CD4-positive, alpha-beta T cell treated with Interleukin-6 at 100 ng/mL for 8 hours (primary cell): Measurements from ENCODE around the gene CDC14B.
"Not testable (repeated sequence)": the region's sequence is repeated elsewhere in the genome, so short reads cannot be mapped to it uniquely, and the experiment has no call there.

Experiments used
- DNase-seq: peaks from one replicate; pipeline ENCODE4 v3.0.0-alpha.2; 2020; ENCODE audit warnings: mixed read lengths, low spot score

Gene CDC14B

DNA sequence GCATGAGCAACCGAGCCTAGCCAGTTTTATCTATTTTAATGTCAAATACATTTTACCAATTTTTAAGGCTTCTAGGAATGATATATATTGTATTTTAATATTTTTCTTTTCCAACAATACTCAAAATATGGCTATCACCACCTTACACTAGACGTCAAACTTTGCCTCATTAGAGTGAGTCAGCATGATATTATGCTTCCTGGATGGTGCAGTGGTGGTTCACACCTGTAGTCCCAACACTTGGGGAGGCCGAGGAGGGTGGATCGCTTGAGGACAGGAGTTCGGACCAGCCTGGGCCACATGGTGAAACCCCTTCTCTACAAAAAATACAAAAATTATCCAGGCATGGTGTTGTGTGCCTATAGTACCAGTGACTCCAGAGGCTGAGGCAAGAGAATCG is 7.3 kb upstream of the CDC14B start:
- no peak for DNase-seq

DNA sequence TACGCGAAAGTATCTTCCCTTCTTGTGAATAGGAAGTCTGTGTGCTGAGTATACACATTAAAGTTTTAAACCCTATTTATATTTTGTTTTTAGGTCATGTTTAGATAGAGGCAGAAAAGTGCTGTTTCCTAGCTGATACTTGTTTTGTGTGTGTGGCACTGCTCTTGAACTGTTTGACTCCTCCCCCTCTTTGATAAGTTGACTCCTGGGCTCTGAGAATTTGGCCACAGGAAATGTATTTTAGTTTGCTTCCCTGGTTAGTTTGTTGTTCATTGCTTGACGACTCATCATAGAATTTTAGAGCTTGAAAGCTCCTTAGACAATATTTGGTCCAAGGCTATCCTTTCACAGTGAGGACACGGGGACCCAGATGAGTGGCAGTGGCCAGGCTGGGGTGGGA is 2.0 kb upstream of the CDC14B start:
- DNase-seq, result no peak

DNA sequence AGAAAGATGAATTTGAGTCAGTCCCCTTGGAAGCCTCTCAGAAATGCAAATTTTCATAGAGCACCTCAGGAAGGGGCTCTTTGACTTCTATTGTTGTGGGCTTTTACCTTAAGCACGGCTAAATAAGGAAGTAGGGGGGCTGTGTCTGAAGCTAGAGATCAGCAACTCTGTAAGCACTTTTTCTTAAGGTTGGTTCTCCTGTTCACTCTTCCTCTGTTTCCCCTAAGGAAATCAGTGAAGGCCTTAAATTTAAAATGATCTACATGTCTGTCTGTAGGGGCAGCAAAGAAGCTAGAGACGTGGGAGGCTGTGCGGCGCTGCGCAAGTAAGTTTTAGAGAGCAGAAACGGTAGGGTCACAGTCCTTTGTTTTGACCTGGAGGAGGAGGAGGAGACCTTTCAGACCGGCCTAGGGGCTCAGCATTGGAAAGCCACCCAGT is 1.2 kb upstream of the CDC14B start:
- no peak for DNase-seq

DNA sequence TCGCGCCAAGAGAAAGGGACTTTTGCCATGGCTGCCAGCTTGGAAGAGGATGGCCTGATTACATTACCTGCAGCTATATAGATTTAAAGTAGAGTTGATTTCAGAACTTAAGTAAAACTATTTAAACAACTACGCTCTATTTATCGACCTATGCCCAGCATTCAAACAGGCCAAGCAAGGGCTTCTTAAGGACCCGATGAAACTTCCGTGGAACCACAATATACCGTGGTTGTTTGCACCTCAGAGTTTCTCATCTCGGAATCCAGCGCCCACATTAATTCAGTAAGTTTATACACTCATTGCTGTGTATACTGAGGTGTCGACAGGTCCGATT is 505 bp upstream of the CDC14B start:
- no peak for DNase-seq

DNA sequence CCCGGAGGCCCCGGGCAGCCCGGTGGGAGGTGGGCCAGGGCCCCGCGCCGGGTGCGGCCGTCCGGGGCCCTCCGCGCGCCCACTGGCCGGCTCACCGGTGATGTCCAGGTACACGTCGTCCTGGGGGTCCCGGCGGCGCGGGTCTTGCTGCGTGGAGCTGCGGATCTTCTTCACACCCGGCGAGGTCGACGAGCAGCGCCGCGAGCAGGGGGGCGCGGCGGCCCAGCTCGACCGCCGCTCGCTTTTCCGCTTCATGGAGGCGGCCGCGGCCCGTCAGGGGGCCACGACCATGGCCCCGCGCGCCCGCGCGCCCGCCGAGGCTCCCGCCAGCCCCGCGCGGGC is 548 bp downstream of the CDC14B start:
- DNase-seq, result no peak

DNA sequence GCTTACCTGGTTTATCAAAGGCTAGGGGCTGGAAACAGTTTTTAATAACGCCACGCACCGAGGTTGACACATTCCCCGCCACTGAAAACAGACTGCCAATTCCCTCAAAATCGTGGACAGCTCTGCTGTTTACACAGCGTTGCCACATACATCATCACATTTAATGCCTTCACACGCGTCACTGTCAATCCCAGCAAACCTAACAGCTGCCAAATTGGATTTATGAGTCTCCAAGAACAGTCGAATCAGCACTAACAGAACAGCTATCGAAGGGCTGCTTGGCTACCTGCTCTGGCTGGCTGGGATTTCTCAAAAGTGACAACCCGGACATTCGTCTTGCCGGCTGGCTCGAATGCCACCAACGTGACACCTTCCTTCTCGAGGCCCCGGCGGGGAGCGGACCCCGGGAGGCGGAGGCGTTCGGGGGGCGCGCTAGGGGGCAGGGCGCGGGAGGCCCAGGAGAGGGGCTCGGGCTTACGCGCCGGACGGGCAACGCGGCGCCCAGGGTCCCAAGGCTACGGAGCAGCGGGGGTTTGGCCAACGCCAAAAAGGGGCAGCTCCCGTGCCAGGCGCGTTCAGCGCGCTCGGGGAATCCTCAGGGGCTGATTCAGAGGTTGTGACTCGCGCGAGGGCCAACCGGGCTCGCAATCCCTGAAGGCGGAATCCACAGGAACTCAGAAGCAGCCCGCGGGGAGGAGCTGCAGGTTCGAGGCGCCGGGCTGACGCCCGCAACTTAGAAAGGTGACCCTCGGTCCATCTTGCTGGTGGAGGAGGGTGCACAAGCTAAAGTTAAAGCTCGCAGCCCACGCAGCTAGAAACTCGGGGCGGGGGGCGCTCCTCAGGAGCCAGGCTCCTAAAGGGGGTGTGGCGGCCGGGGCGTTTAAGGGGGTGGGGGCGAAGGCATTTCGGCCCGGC is 1.2 kb downstream of the CDC14B start:
- no peak for DNase-seq

DNA sequence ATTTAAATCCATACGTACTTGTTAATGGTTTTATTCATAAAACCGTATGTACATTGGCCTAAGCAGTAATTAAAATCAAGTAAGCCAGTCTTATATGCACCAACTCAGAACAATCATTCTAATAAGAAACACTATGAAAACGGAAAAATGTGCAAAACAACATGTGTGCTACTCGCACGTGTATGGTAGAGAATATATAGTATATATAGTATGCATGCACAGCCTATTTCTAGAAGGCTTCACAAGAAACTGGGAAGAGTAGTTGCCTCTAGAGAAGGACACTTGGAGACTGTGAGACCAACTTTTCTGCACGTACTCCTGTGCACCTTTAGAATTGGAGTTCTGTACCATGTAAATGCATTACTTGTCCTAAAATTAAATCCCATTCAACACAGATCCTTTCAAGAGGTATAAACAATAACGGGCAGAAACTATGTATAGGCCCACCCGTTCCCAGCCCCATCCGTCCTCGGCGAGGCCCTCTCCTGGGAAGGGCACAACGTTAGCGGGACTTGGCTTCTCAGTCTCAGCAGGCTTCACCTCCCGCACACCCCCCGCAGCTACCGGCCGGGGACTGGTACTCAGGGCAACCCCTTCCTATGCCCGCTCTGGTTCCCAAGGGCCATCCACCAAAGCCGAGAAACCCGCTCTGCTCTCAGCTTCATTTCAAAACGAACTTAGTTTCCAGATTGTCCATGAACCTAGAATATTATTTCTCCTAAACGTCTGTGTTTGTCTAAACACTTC is 2.0 kb downstream of the CDC14B start:
- DNase-seq, result no peak

DNA sequence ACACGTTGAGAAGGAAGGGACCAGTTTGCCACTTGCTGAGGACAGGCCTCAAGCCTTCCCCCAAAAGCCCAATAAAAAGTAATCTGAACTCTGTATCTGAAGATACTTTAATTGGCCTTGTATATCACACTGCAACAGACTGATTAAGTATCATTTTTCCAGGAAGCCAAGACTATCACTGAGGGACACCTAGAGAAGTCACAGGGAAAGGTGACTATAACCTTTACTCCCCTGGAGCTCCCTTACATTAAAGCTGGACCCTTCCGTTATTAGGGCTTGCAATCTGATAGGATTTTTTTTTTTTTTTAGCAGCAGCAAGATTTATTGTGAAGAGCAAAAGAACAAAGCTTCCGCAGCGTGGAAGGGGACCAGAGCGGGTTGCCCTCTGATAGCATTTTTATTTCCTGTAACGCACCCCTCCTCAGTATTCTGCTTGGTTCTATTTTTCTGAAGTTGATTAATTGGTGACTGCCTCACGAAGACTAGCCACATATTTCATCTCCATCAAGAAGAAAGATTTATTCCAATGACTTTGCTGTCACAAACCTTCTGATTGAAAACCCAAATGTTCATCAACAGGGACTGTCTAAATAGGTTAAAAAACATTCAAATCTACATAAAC is 2.7 kb downstream of the CDC14B start:
- DNase-seq, result no peak

DNA sequence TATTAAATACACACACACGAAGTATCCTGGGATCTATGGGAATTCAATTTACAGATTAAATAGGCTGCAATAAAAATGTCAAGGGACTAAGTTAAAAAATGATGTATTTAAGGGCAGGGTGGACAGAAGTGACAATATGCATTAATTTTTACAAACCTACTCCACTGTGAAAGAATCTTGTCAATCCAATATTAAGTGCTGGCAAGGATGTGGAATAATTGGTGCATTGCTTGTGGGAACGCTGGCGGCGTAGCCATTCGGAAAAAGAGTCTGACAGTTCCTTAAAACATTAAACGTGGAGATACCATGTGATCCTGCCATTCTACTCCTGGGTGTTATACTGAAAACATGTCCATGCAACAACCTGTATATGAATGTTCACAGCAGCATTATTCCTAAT is 4.2 kb downstream of the CDC14B start:
- no peak for DNase-seq

DNA sequence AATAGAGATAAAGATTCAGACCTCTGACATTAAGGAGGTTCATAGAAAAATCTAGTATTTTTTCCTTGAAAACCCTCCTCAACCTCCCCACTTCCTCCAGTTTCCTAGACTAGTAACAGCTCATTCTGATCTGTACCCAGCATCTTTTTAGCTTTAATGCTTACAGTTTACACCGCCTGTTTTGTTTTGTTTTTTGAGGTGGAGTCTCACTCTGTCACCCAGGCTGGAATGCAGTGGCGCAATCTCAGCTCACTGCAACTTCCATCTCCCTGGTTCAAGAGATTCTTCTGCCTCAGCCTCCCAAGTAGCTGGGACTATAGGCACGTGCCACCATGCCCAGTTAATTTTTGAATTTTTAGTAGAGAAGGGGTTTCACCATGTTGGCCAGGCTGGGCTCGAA is 5.0 kb downstream of the CDC14B start:
- DNase-seq, result not testable (repeated sequence)

DNA sequence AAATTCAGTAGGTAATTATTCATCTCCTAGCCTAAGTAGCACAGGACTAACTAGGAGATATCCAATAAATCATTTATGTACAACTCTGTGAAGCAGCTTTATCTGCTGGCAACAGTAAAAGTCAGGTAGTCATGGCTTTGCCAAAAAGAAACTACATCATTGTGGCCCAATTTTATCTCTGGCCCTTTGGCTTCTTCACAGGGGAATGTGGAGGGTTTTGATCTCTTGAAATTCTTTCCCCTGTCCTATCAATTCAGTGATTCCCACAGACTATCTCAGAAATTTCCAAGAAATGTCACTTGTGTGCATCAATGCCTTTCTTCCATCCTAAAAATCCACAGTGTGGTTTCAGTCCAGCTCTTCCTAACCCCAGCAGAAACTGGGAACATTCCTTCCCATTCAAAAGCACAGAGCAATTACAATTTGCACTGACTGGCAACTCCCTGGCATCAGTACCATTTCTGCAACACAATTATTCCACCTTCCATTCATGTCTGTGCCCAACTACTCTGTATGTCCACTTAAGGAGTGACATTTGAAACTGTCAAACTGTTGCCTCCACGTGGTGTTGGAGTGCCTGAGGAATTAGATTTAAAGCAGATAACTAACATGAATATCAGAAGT is 6.6 kb downstream of the CDC14B start:
- DNase-seq, result no peak

DNA sequence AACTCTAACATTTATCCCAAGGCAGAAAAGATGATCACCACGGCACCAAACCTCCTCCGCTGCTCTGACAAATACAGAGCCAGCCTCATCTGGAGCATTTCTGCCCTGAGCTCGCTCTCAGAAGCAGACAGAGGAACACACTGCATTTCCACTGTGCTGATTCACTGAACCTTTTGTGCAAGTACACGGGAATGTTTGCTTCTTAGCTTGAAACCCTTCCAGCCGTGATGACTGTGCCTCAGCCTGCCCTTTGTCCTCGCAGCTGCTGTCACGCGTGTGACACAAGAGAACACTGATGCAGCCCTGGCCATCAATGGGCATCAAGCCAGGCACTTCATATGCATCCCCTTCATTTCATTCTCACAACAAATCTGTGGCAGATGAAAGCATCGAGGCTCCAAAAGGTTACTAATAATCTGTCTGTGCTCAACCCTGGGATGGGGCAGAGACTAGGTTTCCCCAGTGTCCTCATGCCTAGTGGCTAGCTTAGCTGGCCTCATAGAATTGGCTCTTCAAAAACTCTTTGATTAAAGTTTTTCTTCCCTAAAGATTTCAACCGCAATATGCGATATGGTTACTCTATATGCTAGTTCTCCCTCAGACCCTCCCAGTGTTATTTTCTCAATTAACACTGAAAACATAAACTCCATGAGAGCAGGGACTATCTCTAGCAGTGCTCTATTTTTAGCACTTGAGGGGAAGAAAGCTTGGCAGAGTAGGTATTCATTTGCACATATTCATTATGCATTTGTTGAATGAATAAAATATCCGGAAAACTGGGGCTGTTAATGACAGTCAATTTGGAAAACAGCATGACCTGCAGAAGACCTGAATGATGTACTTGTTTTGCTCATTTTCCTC is 7.3 kb downstream of the CDC14B start:
- no peak for DNase-seq

DNA sequence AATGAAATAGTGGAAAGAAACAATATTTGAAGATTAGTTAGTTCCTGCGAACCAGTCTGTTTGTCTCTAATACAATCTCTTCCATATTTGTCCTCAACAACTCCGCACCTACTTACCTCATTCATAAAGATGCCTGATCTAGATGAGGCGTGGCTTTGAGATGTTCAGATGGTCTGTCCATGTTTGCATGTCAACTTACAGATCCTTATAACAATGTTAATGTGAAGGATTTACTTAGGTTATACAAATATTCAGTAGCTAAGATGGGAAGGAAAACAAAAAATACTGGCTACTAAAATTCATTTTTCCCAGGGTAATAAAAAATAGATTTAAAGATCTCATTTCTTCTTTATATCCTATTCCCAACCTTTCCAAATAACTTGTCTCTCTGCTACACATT is 8.3 kb downstream of the CDC14B start:
- DNase-seq, result no peak

DNA sequence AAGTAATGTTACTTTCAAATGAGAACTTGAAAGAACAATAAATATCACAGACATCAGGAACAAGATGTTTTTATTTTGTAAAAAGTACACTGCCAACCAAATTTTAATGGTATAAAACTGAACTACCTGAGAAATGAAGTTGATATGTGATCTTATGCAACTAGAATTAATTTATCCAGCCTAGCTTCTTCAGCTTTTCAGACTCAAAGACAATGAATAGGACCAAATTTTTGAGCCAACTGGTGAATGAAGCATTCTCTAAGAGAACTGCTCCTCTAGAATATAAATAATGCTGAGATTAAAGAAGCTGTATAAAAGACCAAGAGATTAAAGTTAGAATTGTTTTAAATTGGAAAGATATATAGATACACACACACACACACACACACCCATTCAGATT is 9.9 kb downstream of the CDC14B start:
- no peak for DNase-seq

DNA sequence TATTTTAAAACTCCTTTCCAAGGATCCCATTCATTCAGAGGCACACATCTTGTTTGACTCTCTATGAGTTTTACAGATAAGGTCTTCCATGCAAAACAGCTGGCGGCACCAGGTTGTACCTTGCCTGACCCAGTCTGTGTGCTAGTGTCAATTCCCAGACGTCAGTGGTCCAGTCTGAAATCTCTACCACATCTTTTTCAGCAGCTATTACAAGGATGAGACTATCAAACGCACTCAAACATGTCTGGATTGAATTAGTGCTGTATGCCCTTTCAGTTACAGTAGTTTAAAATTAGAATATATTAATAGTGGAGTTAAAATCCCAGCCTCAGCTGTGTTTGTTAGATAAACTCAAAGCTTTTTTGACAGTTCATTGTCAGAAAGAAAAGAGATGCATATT is 11.7 kb downstream of the CDC14B start:
- no peak for DNase-seq

DNA sequence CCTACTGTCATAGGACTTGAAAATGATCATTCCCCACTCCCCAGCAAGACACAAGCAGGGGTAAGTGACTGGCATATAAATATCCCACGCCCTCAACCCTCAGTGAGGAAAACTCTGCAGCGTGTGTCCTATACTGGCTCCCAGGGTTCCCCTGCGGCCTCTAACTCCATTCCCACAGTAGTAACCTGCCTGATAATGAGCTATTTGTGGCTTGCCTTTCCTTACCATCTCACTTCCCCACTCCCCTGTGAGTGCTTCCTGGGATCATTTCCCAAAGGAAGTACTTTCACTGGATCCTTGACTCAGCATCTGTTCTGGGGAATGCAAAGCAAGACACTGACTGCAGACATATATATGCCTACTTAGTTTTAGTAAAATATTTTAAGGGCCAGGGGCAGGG is 14.3 kb downstream of the CDC14B start:
- no peak for DNase-seq

DNA sequence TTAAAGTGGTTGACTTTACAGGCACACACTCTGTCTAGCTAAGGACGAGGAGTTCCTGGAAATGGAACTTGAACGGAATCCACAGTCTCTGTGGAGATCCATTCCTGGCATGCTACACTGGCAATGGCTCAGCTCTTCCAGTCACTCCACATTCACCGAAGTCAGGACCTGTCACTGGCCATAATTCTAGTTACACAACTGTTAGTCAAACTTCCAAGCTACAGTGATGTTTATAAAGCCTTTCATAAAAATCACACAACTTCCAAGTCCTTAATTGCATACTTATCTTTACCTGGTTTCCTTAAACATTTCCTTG is 15.7 kb downstream of the CDC14B start:
- no peak for DNase-seq

DNA sequence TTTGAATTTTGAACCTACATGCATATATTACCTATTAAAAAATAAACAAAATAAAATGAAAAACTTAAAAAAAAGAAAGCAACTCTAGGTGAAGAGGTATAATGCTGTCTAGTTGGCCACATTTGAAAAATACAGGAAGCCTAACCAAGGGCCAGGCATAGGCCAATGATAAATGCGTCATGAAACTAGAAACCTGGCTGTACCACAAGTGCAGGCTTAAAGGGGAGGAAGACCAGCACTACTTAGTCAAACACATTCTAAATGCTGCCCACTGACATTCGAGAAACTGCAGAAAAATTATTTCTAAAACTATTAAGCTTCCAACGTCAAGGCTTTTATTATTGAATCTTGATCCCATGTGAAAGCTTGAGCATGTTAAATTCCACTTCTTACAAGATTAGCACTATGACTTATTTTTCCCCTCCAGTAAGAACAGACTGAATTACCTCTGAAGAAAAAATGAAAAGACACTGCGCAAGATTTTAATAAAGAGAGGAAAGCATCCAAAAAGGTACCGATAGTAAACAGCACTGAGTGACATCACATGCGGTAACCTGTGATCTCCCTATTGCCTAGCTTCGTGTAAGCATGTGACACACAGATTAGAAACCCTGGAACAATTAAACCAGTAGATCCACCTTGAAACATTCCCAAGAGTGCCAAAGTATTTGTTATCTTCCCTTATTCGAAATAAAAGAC is 16.2 kb downstream of the CDC14B start:
- DNase-seq, result no peak

DNA sequence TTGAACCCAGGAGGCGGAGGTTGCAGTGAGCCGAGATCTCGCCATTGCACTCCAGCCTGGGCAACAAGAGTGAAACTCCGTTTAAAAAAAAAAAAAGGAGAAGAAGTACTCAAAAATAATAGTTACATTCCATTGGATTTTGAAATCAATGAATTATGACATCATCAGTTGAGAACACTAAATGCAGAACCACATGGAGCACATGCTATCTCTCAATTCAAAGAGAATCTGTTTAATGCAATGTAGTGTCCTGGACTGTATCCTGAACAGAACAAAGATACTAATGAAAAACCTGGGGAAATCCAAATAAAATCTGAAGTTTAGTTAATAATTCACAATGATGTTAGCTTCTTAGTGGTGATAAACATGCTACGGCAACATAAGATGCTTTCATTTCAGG is 20.3 kb downstream of the CDC14B start:
- DNase-seq, result no peak

DNA sequence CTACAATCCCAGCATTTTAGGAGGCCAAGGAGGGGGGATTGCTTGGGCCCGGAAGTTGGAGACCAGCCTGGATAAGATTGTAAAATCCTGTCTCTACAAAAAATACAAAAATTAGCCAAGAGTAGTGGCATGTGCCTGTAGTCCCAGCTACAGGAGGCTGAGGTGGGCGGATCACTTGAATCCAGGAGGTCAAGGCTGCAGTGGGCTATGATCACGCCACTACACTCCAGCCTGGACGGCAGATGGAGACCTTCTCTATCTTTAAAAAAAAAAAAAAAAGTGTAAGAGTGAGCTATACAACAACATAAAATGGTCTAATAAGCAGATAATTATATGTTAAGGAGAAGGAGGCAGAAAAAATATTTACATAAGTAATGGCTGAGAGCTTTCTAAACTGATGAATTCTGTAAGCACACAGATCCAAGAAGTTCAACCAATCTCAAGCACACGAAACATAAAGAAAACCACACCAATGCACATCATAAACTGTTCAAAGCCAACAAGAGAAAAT is 23.0 kb downstream of the CDC14B start:
- DNase-seq, result no peak
